C4-2B (cell line): ENCODE measurements around the gene REEP6.
A peak's percentile ranks its signal among the peaks of the same experiment; 100 is the strongest.

Experiments
- H3K27ac ChIP-seq: fragments of 450-650 bp; 2 replicates; pipeline ENCODE4 v1.5.1; 2017
- ZFX ChIP-seq: fragments of 450-650 bp; IDR thresholded peaks from 2 replicates; pipeline ENCODE4 v1.6.1; 2017
- TF ChIP-seq, protein P1 (sequence below): fragments of 450-650 bp; conservative IDR thresholded peaks from 2 replicates; pipeline ENCODE4 v1.5.1; 2017; ENCODE audit warnings: mild to moderate bottlenecking

REEP6 gene

DNA sequence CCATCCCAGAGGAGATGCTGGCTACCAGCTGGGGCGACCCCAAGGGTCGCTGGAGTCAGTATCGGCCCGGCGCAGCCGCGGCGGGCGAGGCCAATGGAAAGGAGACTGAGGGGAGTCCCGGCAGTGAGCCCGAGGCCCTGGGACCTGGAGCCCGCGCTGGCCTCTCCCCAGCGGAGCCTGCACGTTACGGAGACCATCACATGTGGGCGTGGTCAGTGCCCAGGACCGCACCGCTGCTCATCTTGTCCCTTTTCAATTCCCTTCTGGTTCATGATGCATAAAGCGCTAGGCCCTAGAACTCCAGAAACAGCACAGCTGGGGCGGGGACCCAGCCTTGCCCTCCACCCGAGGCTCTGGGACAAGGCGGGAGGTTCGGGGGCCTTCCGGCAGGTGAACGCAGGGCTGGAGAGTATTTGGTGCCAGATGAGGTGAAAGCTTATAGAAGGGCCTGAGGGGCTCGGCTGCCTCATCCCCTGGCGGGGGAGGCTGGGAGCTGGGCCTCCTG lies 19.9 kb upstream of the REEP6 start:
- H3K27ac ChIP-seq, result peak overlapping the region; percentile 92

DNA sequence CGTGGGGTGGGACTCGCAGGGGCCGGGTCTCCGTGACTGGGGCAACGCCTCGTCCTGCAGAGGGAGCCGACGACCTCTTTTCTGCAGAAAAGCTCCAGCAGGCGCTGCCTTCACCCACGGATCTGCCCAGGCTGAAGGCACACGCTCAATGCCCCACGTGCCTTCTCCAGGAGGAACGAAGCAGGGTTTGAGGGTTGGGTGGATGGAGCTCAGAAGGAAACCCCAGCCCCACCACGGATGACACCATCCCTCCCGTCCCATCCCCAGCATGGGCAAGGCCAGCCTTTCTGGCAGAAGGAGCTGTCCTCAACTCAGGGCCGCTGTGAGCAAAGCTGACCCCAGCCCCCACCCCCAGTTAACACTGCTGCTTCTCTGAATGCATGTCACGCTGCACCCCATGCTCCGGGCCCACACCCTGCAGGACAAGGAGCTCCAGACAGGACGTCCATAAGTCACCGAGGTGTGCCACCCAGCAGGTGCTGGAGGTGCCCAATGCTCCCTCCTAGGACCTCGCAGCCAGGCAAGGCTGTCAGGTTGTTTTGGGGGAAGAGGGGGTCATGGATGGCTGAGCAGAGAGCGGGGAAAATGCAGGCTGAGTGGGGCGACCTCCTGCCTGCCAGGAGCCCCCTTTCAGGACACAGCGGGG lies 19.3 kb upstream of the REEP6 start:
- H3K27ac ChIP-seq, result peak overlapping the region; percentile 92
- TF ChIP-seq, protein P1, sequence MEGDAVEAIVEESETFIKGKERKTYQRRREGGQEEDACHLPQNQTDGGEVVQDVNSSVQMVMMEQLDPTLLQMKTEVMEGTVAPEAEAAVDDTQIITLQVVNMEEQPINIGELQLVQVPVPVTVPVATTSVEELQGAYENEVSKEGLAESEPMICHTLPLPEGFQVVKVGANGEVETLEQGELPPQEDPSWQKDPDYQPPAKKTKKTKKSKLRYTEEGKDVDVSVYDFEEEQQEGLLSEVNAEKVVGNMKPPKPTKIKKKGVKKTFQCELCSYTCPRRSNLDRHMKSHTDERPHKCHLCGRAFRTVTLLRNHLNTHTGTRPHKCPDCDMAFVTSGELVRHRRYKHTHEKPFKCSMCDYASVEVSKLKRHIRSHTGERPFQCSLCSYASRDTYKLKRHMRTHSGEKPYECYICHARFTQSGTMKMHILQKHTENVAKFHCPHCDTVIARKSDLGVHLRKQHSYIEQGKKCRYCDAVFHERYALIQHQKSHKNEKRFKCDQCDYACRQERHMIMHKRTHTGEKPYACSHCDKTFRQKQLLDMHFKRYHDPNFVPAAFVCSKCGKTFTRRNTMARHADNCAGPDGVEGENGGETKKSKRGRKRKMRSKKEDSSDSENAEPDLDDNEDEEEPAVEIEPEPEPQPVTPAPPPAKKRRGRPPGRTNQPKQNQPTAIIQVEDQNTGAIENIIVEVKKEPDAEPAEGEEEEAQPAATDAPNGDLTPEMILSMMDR, result no peak; the same call in 1 of the 2 replicates
- no peak for TF ChIP-seq ZFX

More for the DNA sequence above, 19.9 kb upstream of the REEP6 start:
- no peak for TF ChIP-seq ZFX
- TF ChIP-seq, protein P1, result no peak

GRCh38 chr19:1472231-1473084 lies 18.5 kb upstream of the REEP6 start:
- peak overlapping the region; percentile 92; the same call in 1 of the 2 replicates for H3K27ac ChIP-seq
- TF ChIP-seq, protein P1, result no peak
- no peak for TF ChIP-seq ZFX

GRCh38 chr19:1473085-1473851 lies 17.7 kb upstream of the REEP6 start:
- no peak for TF ChIP-seq ZFX
- TF ChIP-seq, protein P1, result no peak
- H3K27ac ChIP-seq, result no peak overlapping the region

DNA sequence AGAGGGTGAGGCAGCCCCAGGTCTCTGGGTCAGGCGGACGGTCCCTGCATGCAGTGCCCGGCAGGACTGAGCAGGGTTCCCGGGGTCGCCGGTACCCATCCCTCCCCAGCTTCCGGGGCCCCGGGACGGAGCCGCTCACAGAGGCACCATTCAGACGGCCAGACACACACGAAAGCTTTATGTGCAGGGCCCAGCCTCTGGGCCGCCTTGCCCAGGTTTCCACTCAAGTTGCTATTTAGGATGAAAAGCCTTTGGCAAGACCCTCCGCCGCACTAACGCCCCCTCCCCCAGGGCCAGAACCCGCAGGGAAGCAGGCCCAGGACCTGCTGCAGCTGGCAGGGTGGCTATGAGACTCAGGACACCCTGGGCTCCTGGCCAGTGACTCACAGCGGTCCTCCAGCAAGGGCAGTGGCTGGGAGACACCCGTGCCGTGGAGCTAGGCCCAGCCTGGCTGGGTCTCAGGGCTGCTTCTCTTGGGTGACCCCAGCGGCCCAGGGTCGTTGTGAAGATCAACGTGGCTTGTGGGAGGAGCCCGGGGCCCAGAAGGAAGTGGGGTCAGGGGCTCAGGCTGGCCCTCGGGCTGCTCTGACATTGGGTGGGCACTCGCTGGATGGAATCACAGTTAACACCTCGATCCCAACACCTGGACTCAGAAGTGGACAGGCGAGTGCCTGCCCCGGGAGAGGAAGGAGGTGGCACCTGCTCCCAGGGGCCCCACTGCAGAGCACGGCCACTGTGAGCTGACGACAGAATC lies 16.8 kb upstream of the REEP6 start:
- H3K27ac ChIP-seq, result no peak overlapping the region
- TF ChIP-seq ZFX, result no peak
- TF ChIP-seq, protein P1, result no peak

DNA sequence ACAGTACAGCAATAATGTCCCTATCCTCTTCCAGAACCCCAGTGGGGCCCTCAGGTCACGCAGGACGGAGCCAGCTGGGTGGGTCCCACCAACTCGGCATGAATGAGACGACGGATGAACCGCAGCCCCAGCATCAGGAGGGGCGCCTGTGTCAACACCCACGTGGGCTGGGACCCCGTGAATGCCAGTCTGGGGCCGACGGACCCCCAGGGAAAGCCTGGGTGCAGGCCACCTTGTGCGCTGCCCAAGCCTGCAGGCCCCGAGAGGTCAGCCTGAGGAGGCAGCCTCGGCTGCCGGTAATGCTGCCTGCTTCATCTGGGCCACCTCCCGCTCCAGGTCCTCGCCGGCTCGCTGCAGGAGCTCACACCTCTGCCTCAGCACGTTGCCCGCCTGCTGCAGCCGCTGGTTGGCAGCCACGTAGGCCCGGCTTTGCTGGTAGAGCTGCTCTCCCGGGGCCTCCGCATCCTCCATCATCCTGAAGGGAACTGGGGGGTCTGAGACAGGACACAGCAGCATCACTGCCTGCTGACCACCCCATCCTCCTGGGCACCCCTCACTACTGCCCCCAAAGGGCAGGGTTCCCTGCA lies 16.1 kb upstream of the REEP6 start:
- H3K27ac ChIP-seq, result no peak overlapping the region
- TF ChIP-seq, protein P1, result no peak
- no peak for TF ChIP-seq ZFX
